Naive B cell (primary cell): Measurements from ENCODE around the gene TXK. TPM values are rescaled to one million over a fixed set of nuclear protein-coding genes. Genes with fewer than 3 reads are reported as not detected.

Experiments
- ATAC-seq, 2 donors: fragments of 150-1000 bp; cut with Tn5 transposase; 2 replicates each; pipeline ENCODE4 v1.10.0; 2021; ENCODE audit warnings: low read depth in 2 of 2, mild to moderate bottlenecking in 2 of 2, moderate library complexity in 2 of 2
- DNase-seq: peaks from one replicate; pipeline ENCODE4 v3.0.0; 2022
- H3K27ac Mint-ChIP-seq, 6 donors: one replicate each; pipeline ENCODE4 v1.8.0; 2020 to 2022; ENCODE audit warnings: mild to moderate bottlenecking in 6 of 6, mixed read lengths in 6 of 6, moderate library complexity in 5 of 6, inconsistent platforms in 2 of 6
- H3K27me3 Mint-ChIP-seq, 3 donors: one replicate each; pipeline ENCODE4 v1.8.0; 2021 to 2022; ENCODE audit warnings: mixed read lengths in 3 of 3, mild to moderate bottlenecking in 1 of 3
- H3K36me3 Mint-ChIP-seq, 2 donors: one replicate each; pipeline ENCODE4 v1.8.0; 2020 to 2022; ENCODE audit warnings: mixed read lengths in 2 of 2, inconsistent platforms in 1 of 2, mild to moderate bottlenecking in 1 of 2
- H3K4me1 Mint-ChIP-seq, 3 donors: one replicate each; pipeline ENCODE4 v1.8.0; 2020 to 2022; ENCODE audit warnings: mixed read lengths in 3 of 3, inconsistent platforms in 1 of 3, mild to moderate bottlenecking in 1 of 3, moderate library complexity in 1 of 3
- H3K4me3 Mint-ChIP-seq, 8 donors: one replicate each; pipeline ENCODE4 v1.8.0; 2020 to 2022; ENCODE audit warnings: mild to moderate bottlenecking in 8 of 8, mixed read lengths in 8 of 8, moderate library complexity in 8 of 8, inconsistent platforms in 2 of 8
- H3K9me3 Mint-ChIP-seq, 7 donors: one replicate each; pipeline ENCODE4 v1.8.0; 2020 to 2022; ENCODE audit warnings: mixed read lengths in 7 of 7, mild to moderate bottlenecking in 5 of 7, inconsistent platforms in 2 of 7, moderate library complexity in 1 of 7
- polyA plus RNA-seq, 6 donors: library from polyadenylated mRNA; unstranded; fragments of 300-500 nt; fragmentation: Illumina TruSeq; gene quantifications; one replicate each; pipeline ENCODE4 v1.2.3, GENCODE V29; 2021; ENCODE audit warnings: low read depth in 6 of 6

Gene TXK
- polyA plus RNA-seq, 6 donors from 2014 or later = 0.13 to 0.53 (median 0.39) TPM

- Mint-ChIP-seq H3K4me3 (no peak overlapping the region), H3K27ac (no peak overlapping the region), H3K4me1 (no peaks in the 10 kb centered on the region), H3K27me3 (no peaks in the 10 kb centered on the region), H3K36me3 (no peaks in the 10 kb centered on the region), H3K9me3 (no peaks in the 10 kb centered on the region)
- ATAC-seq = no peak
- DNase-seq = no peak
Observed at GRCh38 chr4:48110452-48110978, 23.5 kb downstream of the TXK start.

- no peaks in the 10 kb centered on the region for H3K4me1 Mint-ChIP-seq
Observed at GRCh38 chr4:48109413-48110263, 24.4 kb downstream of the TXK start.

GRCh38 chr4:48108309-48109073 is 25.6 kb downstream of the TXK start:
- no peak for DNase-seq
- H3K4me1 Mint-ChIP-seq = no peaks in the 10 kb centered on the region
- H3K36me3 Mint-ChIP-seq = no peaks in the 10 kb centered on the region
- H3K27ac Mint-ChIP-seq = no peak overlapping the region
- no peaks in the 10 kb centered on the region for H3K27me3 Mint-ChIP-seq
- no peaks in the 10 kb centered on the region for H3K9me3 Mint-ChIP-seq
- ATAC-seq = no peak
- no peak overlapping the region for H3K4me3 Mint-ChIP-seq

More at GRCh38 chr4:48109413-48110263, 24.4 kb downstream of the TXK start:
- DNase-seq = peak; percentile 35
- Mint-ChIP-seq H3K36me3 (no peaks in the 10 kb centered on the region), H3K4me3 (no peak overlapping the region), H3K27me3 (no peaks in the 10 kb centered on the region), H3K9me3 (no peaks in the 10 kb centered on the region), H3K27ac (no peak overlapping the region)
- peak; percentile 70 to 78 for ATAC-seq

- Mint-ChIP-seq H3K4me3 (no peak overlapping the region), H3K27ac (no peak overlapping the region), H3K4me1 (no peaks in the 10 kb centered on the region), H3K27me3 (no peaks in the 10 kb centered on the region), H3K36me3 (no peaks in the 10 kb centered on the region), H3K9me3 (no peaks in the 10 kb centered on the region)
- ATAC-seq (no peak), DNase-seq (no peak)
Observed at GRCh38 chr4:48105230-48105629, 28.8 kb downstream of the TXK start.

GRCh38 chr4:48103483-48104139 is 30.4 kb downstream of the TXK start:
- H3K27me3 Mint-ChIP-seq = no peaks in the 10 kb centered on the region
- no peak for DNase-seq
- H3K4me1 Mint-ChIP-seq = no peaks in the 10 kb centered on the region
- no peak overlapping the region for H3K27ac Mint-ChIP-seq
- no peaks in the 10 kb centered on the region for H3K36me3 Mint-ChIP-seq
- no peak overlapping the region for H3K4me3 Mint-ChIP-seq
- no peaks in the 10 kb centered on the region for H3K9me3 Mint-ChIP-seq
- no peak for ATAC-seq

- Mint-ChIP-seq H3K4me3 (no peak overlapping the region), H3K36me3 (no peaks in the 10 kb centered on the region)
Observed at GRCh38 chr4:48102303-48102702, 31.7 kb downstream of the TXK start.

GRCh38 chr4:48100256-48100655 is 33.8 kb downstream of the TXK start:
- H3K4me3 Mint-ChIP-seq = no peak overlapping the region
- no peaks in the 10 kb centered on the region for H3K9me3 Mint-ChIP-seq
- H3K36me3 Mint-ChIP-seq = no peaks in the 10 kb centered on the region
- H3K4me1 Mint-ChIP-seq = no peaks in the 10 kb centered on the region
- DNase-seq (no peak), ATAC-seq (no peak)
- H3K27me3 Mint-ChIP-seq = no peaks in the 10 kb centered on the region
- no peak overlapping the region for H3K27ac Mint-ChIP-seq

More at GRCh38 chr4:48102303-48102702, 31.7 kb downstream of the TXK start:
- no peaks in the 10 kb centered on the region for H3K4me1 Mint-ChIP-seq
- DNase-seq = no peak
- H3K9me3 Mint-ChIP-seq = no peaks in the 10 kb centered on the region
- ATAC-seq = no peak
- H3K27ac Mint-ChIP-seq = no peak overlapping the region
- no peaks in the 10 kb centered on the region for H3K27me3 Mint-ChIP-seq

- no peak overlapping the region for H3K4me3 Mint-ChIP-seq
- ATAC-seq = no peak
Observed at GRCh38 chr4:48095441-48095840, 38.6 kb downstream of the TXK start.

GRCh38 chr4:48093991-48094416 is 40.0 kb downstream of the TXK start:
- H3K36me3 Mint-ChIP-seq = no peaks in the 10 kb centered on the region
- ATAC-seq = no peak
- H3K27ac Mint-ChIP-seq = no peak overlapping the region
- H3K9me3 Mint-ChIP-seq = no peaks in the 10 kb centered on the region
- H3K4me1 Mint-ChIP-seq = no peaks in the 10 kb centered on the region
- H3K4me3 Mint-ChIP-seq = no peak overlapping the region
- peaks cover 0 to 4% (median 0%) of the 10 kb centered on the region in 3 donors for H3K27me3 Mint-ChIP-seq
- DNase-seq = no peak

More at GRCh38 chr4:48095441-48095840, 38.6 kb downstream of the TXK start:
- no peaks in the 10 kb centered on the region for H3K9me3 Mint-ChIP-seq
- no peaks in the 10 kb centered on the region for H3K4me1 Mint-ChIP-seq
- no peak overlapping the region for H3K27ac Mint-ChIP-seq
- H3K27me3 Mint-ChIP-seq = peaks cover 0 to 4% (median 0%) of the 10 kb centered on the region in 3 donors
- H3K36me3 Mint-ChIP-seq = no peaks in the 10 kb centered on the region
- no peak for DNase-seq

- no peak for ATAC-seq
- H3K4me1 Mint-ChIP-seq = peaks cover 0 to 4% (median 0%) of the 10 kb centered on the region in 3 donors
- peaks cover 2 to 6% (median 3%) of the 10 kb centered on the region in 3 donors for H3K27me3 Mint-ChIP-seq
- H3K36me3 Mint-ChIP-seq = no peaks in the 10 kb centered on the region
- DNase-seq = no peak
- no peak overlapping the region for H3K27ac Mint-ChIP-seq
- no peaks in the 10 kb centered on the region for H3K9me3 Mint-ChIP-seq
- no peak overlapping the region for H3K4me3 Mint-ChIP-seq
Observed at GRCh38 chr4:48090621-48091020, 43.4 kb downstream of the TXK start.

- Mint-ChIP-seq H3K36me3 (no peaks in the 10 kb centered on the region), H3K27ac (no peak overlapping the region), H3K27me3 (peaks cover 5 to 22% (median 19%) of the 10 kb centered on the region in 3 donors), H3K4me1 (peaks cover 0 to 6% (median 4%) of the 10 kb centered on the region in 3 donors), H3K9me3 (no peaks in the 10 kb centered on the region), H3K4me3 (no peak overlapping the region)
- DNase-seq (no peak), ATAC-seq (no peak)
Observed at GRCh38 chr4:48085821-48086589, 48.0 kb downstream of the TXK start.

- H3K9me3 Mint-ChIP-seq = no peaks in the 10 kb centered on the region
- peak overlapping the region in 1 of 6 donors; percentile 20 for H3K27ac Mint-ChIP-seq
- no peak for ATAC-seq
- H3K4me1 Mint-ChIP-seq = peaks cover 0 to 6% (median 4%) of the 10 kb centered on the region in 3 donors
- H3K4me3 Mint-ChIP-seq = no peak overlapping the region
- no peaks in the 10 kb centered on the region for H3K36me3 Mint-ChIP-seq
- peaks cover 5 to 22% (median 19%) of the 10 kb centered on the region in 3 donors for H3K27me3 Mint-ChIP-seq
- DNase-seq = no peak
Observed at GRCh38 chr4:48082956-48083355, 51.1 kb downstream of the TXK start.

- H3K4me1 Mint-ChIP-seq = peaks cover 0 to 6% (median 0%) of the 10 kb centered on the region in 3 donors
- H3K9me3 Mint-ChIP-seq = no peaks in the 10 kb centered on the region
- ATAC-seq (no peak), DNase-seq (no peak)
- no peak overlapping the region for H3K4me3 Mint-ChIP-seq
- H3K27ac Mint-ChIP-seq = no peak overlapping the region
- peaks cover 5 to 22% (median 19%) of the 10 kb centered on the region in 3 donors for H3K27me3 Mint-ChIP-seq
- no peaks in the 10 kb centered on the region for H3K36me3 Mint-ChIP-seq
Observed at GRCh38 chr4:48081196-48081595, 52.9 kb downstream of the TXK start.
